HepG2 (cell line): ENCODE measurements around the gene PDLIM5. TPM values are rescaled to one million over a fixed set of nuclear protein-coding genes. Genes with fewer than 3 reads are reported as not detected.

ENCODE experiments used
- BRD4 ChIP-seq: sonication (generic); formaldehyde crosslinking; IDR thresholded peaks from 2 replicates; pipeline ENCODE4 v1.4.0; 2020; ENCODE audit warnings: missing genetic modification reagents
- KDM1A ChIP-seq: IDR thresholded peaks from 2 replicates; pipeline ENCODE4 v1.6.1; 2016; ENCODE audit warnings: missing compliant biosample characterization
- MIXL1 ChIP-seq: IDR thresholded peaks from 2 replicates; pipeline ENCODE4 v1.6.1; 2016
- NR2C2 ChIP-seq: sonication (generic); formaldehyde crosslinking; IDR thresholded peaks from 2 replicates; pipeline ENCODE4 v1.4.0; 2020; ENCODE audit warnings: missing genetic modification reagents, mild to moderate bottlenecking, moderate library complexity, borderline replicate concordance
- RAD21 ChIP-seq: fragments of 450-650 bp; formaldehyde crosslinking; IDR thresholded peaks from 2 replicates; pipeline ENCODE4 v1.5.0; 2020; ENCODE audit warnings: mild to moderate bottlenecking
- RERE ChIP-seq: IDR thresholded peaks from 2 replicates; pipeline ENCODE4 v1.6.1; 2016; ENCODE audit warnings: low read depth, missing genetic modification reagents, missing compliant biosample characterization
- SIX4 ChIP-seq: sonication (generic); formaldehyde crosslinking; IDR thresholded peaks from 2 replicates; pipeline ENCODE4 v1.4.0; 2020; ENCODE audit warnings: missing genetic modification reagents
- ZBTB8A ChIP-seq: sonication (generic); formaldehyde crosslinking; IDR thresholded peaks from 2 replicates; pipeline ENCODE4 v1.4.0; 2020; ENCODE audit warnings: mild to moderate bottlenecking, low read depth, missing genetic modification reagents, borderline replicate concordance
- ZFYVE20 ChIP-seq: sonication (generic); formaldehyde crosslinking; IDR thresholded peaks from 2 replicates; pipeline ENCODE4 v1.8.0; 2023; ENCODE audit warnings: low read depth, mild to moderate bottlenecking, moderate library complexity, missing genetic modification reagents, borderline replicate concordance
- ZNF431 ChIP-seq: sonication (generic); formaldehyde crosslinking; IDR thresholded peaks from 2 replicates; pipeline ENCODE4 v1.9.0; 2022; ENCODE audit warnings: missing genetic modification reagents, low read depth, mild to moderate bottlenecking, borderline replicate concordance
- ZNF512B ChIP-seq: sonication (generic); formaldehyde crosslinking; IDR thresholded peaks from 2 replicates; pipeline ENCODE4 v1.5.1; 2020; ENCODE audit warnings: missing genetic modification reagents, mild to moderate bottlenecking, borderline replicate concordance
- ZSCAN31 ChIP-seq: sonication (generic); formaldehyde crosslinking; IDR thresholded peaks from 2 replicates; pipeline ENCODE4 v1.5.0; 2020; ENCODE audit warnings: low read depth, mild to moderate bottlenecking, missing genetic modification reagents
- polyA plus RNA-seq, 8 experiments: library from polyadenylated mRNA; depleted of rRNA in 3 of 8; stranded (reverse) in 7 of 8; unstranded in 1 of 8; fragments of >200 nt; fragmentation: Illumina TruSeq in 4 of 8; extraction: Trizol in 4 of 8; gene quantifications; 2 replicates each; pipeline versions ENCODE4 v1.2.1 to v1.2.3, GENCODE V29; 2011 to 2016; ENCODE audit warnings: low read depth in 4 of 8, missing spikeins in 1 of 8, mixed read lengths in 1 of 8; ENCODE audit not compliant: insufficient read depth in 1 of 8
- total RNA-seq, 5 experiments: library from RNA; depleted of rRNA; stranded (reverse); fragments of >200 nt; fragmentation: Illumina TruSeq; extraction: Trizol; gene quantifications; 2 replicates each; pipeline ENCODE4 v1.2.3, GENCODE V29; 2016; ENCODE audit warnings: low read depth in 1 of 5
- TF ChIP-seq, protein P1 (sequence below): sonication (generic); formaldehyde crosslinking; IDR thresholded peaks from 2 replicates; pipeline ENCODE4 v1.5.1; 2020; ENCODE audit warnings: mild to moderate bottlenecking, missing genetic modification reagents

PDLIM5 gene
- total and polyA plus RNA-seq, 2 of the 13 experiments (the other 11 are each of a cell fraction or from before 2014, with no cell fraction given): 52.8 to 119 TPM

DNA sequence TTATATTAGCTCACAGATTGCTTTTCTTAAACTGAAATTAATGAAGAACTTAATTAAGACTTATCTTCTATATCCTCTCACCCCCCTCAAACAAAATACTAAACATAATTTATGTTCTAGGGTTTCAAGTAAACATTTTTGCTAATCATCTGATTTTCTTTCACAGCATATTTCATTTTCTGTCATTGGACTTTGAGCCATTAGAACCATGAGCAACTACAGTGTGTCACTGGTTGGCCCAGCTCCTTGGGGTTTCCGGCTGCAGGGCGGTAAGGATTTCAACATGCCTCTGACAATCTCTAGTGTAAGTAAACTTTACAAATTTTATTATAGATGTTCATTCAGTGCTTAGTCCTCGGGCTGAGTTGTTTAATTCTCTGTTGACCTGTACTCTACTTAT, 3.3 kb downstream of the PDLIM5 start (continued):
- TF ChIP-seq RERE: no peak
- TF ChIP-seq ZFYVE20 (CRISPR knock-in tag): no peak
- TF ChIP-seq, protein P1, sequence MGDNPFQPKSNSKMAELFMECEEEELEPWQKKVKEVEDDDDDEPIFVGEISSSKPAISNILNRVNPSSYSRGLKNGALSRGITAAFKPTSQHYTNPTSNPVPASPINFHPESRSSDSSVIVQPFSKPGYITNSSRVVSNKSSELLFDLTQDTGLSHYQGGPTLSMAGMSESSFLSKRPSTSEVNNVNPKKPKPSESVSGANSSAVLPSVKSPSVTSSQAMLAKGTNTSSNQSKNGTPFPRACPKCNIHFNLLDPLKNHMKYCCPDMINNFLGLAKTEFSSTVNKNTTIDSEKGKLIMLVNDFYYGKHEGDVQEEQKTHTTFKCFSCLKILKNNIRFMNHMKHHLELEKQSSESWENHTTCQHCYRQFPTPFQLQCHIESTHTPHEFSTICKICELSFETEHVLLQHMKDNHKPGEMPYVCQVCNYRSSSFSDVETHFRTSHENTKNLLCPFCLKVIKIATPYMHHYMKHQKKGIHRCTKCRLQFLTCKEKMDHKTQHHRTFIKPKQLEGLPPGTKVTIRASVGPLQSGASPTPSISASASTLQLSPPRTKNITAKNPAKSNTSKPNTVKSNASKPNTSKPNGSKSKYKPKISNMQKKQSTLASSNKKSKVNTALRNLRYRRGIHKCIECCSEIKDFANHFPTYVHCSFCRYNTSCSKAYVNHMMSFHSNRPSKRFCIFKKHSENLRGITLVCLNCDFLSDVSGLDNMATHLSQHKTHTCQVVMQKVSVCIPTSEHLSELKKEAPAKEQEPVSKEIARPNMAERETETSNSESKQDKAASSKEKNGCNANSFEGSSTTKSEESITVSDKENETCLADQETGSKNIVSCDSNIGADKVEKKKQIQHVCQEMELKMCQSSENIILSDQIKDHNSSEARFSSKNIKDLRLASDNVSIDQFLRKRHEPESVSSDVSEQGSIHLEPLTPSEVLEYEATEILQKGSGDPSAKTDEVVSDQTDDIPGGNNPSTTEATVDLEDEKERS (CRISPR knock-in tag): no peak
- no peak for TF ChIP-seq RAD21
- TF ChIP-seq ZBTB8A: no peak
- no peak for TF ChIP-seq SIX4 (CRISPR knock-in tag)
- no peak for TF ChIP-seq BRD4 (CRISPR knock-in tag)
- TF ChIP-seq NR2C2: no peak
- TF ChIP-seq ZNF431: no peak
- TF ChIP-seq KDM1A (CRISPR knock-in tag): no peak
- 0 out of 2 replicates have a peak, but pooled peaks have one; percentile 40 for TF ChIP-seq ZSCAN31 (CRISPR knock-in tag)
- TF ChIP-seq MIXL1: 0 out of 2 replicates have a peak, but pooled peaks have one; percentile 45
- TF ChIP-seq ZNF512B (CRISPR knock-in tag): no peak
